ENCODE measurements around the gene MCRS1. TPM values are rescaled to one million over a fixed set of nuclear protein-coding genes. Genes with fewer than 3 reads are reported as not detected.

Gene MCRS1
- polyA plus RNA-seq, 1 donor, result 54.7 TPM

DNA sequence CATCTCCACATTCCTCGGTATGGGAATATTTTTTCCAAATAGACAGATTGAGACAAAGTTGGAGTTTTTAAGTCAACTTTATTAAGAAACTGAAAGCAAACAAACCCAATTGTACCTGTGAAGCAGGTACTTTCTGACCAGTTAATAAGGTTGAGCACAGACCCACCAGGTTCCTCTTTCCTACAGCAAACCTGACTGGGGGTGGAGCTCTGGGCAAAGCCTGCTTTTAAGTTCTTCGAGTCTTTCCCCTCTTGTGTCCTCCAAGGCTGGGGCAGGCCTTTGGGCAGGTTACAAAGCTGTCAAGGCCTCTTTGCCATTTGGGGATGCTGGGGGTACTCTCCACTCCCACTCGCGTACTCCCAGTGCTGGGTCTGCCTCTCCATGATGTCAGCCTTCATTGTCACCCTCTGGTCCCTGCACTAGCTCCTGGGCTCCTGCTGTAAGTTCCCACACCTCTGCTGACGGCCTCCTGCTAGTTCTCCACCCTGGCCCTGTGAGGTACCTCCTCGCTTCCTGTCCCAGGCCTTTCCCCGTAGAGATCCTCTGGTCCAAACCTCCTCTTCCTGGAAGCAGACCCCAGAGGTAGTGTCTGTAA lies 25.9 kb downstream of the MCRS1 start:
- Histone ChIP-seq H3K27me3 (ENCODE audit: control insufficient read depth, insufficient read depth, low read length) (peaks cover 77% of the 10 kb centered on the region), H3K4me3 (ENCODE audit: low read length) (no peak overlapping the region), H3K36me3 (ENCODE audit: control insufficient read depth, insufficient read depth, low read length) (no peaks in the 10 kb centered on the region), H3K4me1 (ENCODE audit: control insufficient read depth, insufficient read depth, low read length) (peaks cover 25% of the 10 kb centered on the region), H3K9me3 (ENCODE audit: control insufficient read depth, low read depth, low read length) (peaks cover 3% of the 10 kb centered on the region), H3K27ac (ENCODE audit: low read length) (no peak overlapping the region)
- DNase-seq, result no peak
- no CpG with 5 or more reads among the region's 7 CpGs for WGBS (ENCODE audit: insufficient coverage, low lambda C conversion rate)

DNA sequence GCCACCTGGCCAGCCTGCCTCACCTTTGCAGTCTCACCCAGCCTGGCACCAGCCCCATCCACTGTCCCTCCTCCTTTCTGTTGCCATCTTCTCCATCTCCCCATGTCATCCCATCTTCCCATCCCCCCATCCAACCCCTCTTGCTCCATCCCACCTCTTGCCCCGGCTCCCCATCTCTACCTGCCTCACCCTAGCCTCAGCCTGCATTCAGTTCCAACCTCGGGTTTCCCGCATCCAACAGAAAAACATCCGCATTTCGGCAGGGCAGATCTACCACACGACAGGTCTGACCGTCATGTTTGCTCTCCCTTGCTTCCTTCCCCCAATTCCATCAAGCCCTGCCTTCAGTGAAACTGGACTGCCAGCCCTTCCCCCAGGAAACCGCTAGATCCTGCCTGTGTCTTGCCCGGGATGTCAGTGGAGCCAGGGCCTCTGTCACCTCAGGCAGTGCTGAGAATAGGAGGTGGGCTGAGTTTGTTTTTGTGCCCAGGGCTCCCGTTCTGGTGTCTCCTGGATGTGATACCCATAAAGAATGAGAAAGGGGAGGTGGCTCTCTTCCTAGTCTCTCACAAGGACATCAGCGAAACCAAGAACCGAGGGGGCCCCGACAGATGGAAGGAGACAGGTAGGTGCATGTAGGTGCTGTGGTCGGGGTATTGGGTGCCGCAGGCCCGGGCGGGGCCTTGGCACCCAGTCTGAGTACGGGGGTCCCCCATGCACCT lies 26.6 kb downstream of the MCRS1 start:
- H3K27me3 ChIP-seq (ENCODE audit: control insufficient read depth, insufficient read depth, low read length), result peaks cover 80% of the 10 kb centered on the region
- no peak overlapping the region for H3K27ac ChIP-seq (ENCODE audit: low read length)
- peaks cover 25% of the 10 kb centered on the region for H3K4me1 ChIP-seq (ENCODE audit: control insufficient read depth, insufficient read depth, low read length)
- no peak overlapping the region for H3K4me3 ChIP-seq (ENCODE audit: low read length)
- H3K36me3 ChIP-seq (ENCODE audit: control insufficient read depth, insufficient read depth, low read length), result no peaks in the 10 kb centered on the region
- H3K9me3 ChIP-seq (ENCODE audit: control insufficient read depth, low read depth, low read length), result peaks cover 3% of the 10 kb centered on the region
- DNase-seq, result no peak
- WGBS (ENCODE audit: insufficient coverage, low lambda C conversion rate), result 86% methylated on average over 4 of the region's 18 CpGs

DNA sequence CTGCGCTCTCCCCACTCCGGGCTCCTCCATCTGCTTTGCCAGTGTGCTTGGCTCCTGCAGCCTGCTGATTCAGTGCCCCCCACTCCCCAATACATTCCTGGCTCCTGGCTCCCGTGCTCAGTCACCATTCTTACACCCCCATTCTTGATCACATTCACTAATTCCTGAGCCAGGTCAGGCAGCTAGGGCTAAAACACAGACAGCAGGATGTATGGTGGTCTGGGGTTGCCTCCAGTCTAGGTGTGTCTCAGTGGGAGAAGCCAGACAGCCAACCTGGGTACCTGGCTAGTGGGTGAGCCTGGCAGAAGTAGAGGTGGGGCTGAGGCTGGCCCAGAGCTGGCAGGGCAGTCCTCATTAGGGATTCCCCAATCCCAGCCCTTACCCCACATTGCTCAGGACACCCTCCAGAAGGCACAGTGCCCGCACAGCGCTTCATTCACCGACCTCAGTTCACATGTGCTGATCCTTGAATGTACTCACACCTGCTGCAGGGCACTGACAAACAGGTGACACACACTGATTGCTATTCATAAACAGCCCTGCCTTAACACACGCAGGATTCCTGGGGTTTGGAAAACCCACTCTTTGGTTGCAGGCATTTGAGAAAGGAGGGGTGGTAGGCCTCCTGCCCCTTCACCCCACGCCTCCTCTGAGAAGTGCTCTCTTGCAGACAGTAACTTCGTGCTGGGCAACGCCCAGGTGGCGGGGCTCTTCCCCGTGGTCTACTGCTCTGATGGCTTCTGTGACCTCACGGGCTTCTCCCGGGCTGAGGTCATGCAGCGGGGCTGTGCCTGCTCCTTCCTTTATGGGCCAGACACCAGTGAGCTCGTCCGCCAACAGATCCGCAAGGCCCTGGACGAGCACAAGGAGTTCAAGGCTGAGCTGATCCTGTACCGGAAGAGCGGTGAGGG lies 27.5 kb downstream of the MCRS1 start:
- no CpG with 5 or more reads among the region's 21 CpGs for WGBS (ENCODE audit: insufficient coverage, low lambda C conversion rate)
- H3K4me3 ChIP-seq (ENCODE audit: low read length), result no peak overlapping the region
- H3K36me3 ChIP-seq (ENCODE audit: control insufficient read depth, insufficient read depth, low read length), result no peaks in the 10 kb centered on the region
- DNase-seq, result no peak
- H3K27me3 ChIP-seq (ENCODE audit: control insufficient read depth, insufficient read depth, low read length), result peaks cover 79% of the 10 kb centered on the region
- no peak overlapping the region for H3K27ac ChIP-seq (ENCODE audit: low read length)
- H3K9me3 ChIP-seq (ENCODE audit: control insufficient read depth, low read depth, low read length), result peaks cover 3% of the 10 kb centered on the region
- peaks cover 25% of the 10 kb centered on the region for H3K4me1 ChIP-seq (ENCODE audit: control insufficient read depth, insufficient read depth, low read length)

DNA sequence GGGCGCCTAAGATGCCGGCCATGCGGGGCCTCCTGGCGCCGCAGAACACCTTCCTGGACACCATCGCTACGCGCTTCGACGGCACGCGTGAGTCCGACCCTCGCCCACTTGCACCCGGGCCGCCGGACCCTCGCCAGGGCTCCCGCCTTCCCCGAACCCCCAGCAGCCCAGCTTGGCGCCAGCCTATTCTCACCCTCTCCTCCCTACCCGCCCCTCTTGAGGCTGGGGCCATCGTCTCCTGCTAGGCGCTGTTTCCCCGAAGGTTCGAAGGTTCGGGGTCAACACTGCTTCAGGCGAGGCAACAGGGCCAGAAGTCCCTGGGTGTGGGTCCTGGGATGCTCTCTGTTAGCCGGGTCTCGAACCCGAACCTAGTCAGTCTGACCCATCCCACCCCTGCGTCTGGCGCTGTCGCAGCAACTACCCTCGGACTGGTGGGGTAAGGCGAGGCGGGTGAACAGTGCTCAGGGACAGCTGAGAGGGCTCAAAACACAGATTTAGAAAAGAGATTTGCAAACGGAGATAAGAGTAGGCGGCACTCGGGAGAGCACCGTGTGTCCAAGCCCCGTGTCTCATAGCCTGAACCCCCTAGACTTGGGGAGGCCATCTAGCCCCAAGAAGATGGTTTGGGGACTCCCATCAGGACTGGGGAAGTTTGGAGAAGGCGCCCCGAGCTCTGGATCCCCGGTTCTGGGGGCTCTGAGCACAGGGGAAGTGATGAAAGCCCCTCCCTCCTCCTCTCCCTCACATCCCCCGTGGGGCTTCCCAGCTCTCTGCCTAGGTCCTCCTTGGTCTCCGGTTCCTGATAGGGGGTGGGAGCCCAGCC lies 28.3 kb downstream of the MCRS1 start:
- H3K27me3 ChIP-seq (ENCODE audit: control insufficient read depth, insufficient read depth, low read length), result peaks cover 78% of the 10 kb centered on the region
- WGBS (ENCODE audit: insufficient coverage, low lambda C conversion rate), result 20% methylated on average over 1 of the region's 47 CpGs
- no peak overlapping the region for H3K4me3 ChIP-seq (ENCODE audit: low read length)
- no peak for DNase-seq
- H3K36me3 ChIP-seq (ENCODE audit: control insufficient read depth, insufficient read depth, low read length), result no peaks in the 10 kb centered on the region
- no peak overlapping the region for H3K27ac ChIP-seq (ENCODE audit: low read length)
- peaks cover 25% of the 10 kb centered on the region for H3K4me1 ChIP-seq (ENCODE audit: control insufficient read depth, insufficient read depth, low read length)
- H3K9me3 ChIP-seq (ENCODE audit: control insufficient read depth, low read depth, low read length), result peaks cover 5% of the 10 kb centered on the region

DNA sequence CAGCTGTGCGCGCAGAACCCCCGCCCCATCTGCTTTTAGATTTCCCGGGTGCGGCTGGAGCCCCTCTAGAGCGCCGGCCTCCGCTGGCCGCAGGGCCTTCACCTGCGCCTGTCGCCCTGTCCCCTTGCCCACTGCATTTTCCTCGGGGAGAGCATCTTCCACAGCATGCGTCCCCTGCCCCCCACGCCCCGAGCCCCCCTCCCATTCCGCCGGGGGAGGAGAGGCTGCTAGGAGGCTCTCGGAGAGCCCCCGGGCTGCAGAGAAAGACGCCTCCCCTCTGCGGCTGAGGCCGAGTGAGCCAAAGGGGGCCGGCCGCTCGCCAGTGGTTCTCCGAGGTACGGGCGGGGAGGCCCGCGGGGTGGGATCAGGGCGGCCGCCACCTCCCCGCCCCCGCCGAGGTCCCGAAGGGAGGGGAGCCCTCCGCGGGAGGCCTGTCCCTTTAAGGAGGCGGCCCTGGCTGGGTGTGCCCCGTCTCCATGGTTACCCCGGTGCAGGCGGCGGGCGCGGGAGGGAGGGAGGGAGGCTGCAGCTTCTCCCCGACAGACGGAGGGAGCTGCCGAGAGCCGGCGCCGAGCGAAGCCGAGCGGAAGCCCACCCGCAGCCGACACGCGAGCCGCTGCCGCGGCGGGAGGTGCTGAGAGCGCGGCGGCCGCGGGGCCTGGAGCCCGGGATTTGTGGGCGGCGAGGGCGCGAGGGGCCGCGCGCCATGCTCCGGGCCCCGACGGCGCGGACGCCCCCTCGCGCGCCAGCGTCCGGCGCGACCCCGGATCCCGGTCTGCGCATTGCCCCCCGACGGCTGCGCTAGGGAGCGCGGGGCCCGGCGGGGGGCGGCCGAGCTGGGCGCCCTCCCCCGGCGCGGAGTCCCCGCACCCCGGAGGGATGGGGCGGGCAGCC lies 29.2 kb downstream of the MCRS1 start, which contains the start of gene KCNH3:
TSS of gene KCNH3 (plus strand) at position 521 of the 894 bp plus-strand sequence. CDS start 387 bp downstream, outside the sequence.
- no peaks in the 10 kb centered on the region for H3K36me3 ChIP-seq (ENCODE audit: control insufficient read depth, insufficient read depth, low read length)
- H3K4me1 ChIP-seq (ENCODE audit: control insufficient read depth, insufficient read depth, low read length), result peaks cover 24% of the 10 kb centered on the region
- no peak within 1 kb of the TSS for H3K27ac ChIP-seq (ENCODE audit: low read length)
- H3K27me3 ChIP-seq (ENCODE audit: control insufficient read depth, insufficient read depth, low read length), result peaks cover 71% of the 10 kb centered on the region
- no CpG with 5 or more reads among the region's 107 CpGs for WGBS (ENCODE audit: insufficient coverage, low lambda C conversion rate)
- peak; percentile 59 to 78 for DNase-seq
- peak within 1 kb of the TSS; percentile 7 for H3K4me3 ChIP-seq (ENCODE audit: low read length)
- peaks cover 5% of the 10 kb centered on the region for H3K9me3 ChIP-seq (ENCODE audit: control insufficient read depth, low read depth, low read length)

DNA sequence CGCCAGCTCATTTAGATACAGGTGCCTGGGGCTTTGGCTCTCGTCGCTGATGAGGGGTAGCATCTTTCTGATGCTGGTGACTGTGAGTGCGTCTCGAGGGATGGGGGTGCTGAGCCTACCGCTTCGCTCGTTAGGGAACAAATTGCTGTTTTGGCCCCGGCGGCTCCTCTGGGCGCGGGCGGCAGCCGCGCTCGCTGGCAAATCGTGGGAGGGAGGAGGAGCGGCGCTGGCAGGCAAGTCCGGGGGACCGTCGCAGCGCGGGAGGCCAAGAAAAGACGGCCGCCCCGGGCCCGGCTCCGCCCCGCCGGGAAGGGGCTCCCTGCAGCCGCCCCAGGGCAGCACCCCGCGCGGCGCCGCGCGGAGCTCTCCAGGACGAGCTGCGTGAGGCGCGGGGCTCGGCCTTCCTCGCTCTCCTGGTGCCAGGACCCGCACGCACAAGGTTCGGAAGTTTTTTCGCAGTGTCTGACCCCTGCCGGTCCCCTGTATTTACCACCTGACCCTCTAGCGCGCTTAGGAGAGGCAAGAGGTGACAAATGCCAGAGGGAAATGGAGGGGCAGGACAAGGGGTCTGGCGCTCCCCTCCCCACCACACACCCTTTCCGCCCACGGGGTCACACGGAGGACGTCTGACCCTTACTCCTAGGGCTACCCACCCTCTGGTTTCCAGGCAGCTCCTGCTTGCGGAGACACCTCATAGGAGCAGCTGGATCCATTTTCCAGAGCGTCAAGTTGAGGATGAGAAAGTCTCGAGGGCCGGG lies 30.0 kb downstream of the MCRS1 start:
- no peak overlapping the region for H3K27ac ChIP-seq (ENCODE audit: low read length)
- peaks cover 16% of the 10 kb centered on the region for H3K4me1 ChIP-seq (ENCODE audit: control insufficient read depth, insufficient read depth, low read length)
- peak overlapping the region; percentile 14 for H3K4me3 ChIP-seq (ENCODE audit: low read length)
- no peaks in the 10 kb centered on the region for H3K36me3 ChIP-seq (ENCODE audit: control insufficient read depth, insufficient read depth, low read length)
- peaks cover 3% of the 10 kb centered on the region for H3K9me3 ChIP-seq (ENCODE audit: control insufficient read depth, low read depth, low read length)
- DNase-seq, result no peak
- peaks cover 62% of the 10 kb centered on the region for H3K27me3 ChIP-seq (ENCODE audit: control insufficient read depth, insufficient read depth, low read length)
- no CpG with 5 or more reads among the region's 61 CpGs for WGBS (ENCODE audit: insufficient coverage, low lambda C conversion rate)

DNA sequence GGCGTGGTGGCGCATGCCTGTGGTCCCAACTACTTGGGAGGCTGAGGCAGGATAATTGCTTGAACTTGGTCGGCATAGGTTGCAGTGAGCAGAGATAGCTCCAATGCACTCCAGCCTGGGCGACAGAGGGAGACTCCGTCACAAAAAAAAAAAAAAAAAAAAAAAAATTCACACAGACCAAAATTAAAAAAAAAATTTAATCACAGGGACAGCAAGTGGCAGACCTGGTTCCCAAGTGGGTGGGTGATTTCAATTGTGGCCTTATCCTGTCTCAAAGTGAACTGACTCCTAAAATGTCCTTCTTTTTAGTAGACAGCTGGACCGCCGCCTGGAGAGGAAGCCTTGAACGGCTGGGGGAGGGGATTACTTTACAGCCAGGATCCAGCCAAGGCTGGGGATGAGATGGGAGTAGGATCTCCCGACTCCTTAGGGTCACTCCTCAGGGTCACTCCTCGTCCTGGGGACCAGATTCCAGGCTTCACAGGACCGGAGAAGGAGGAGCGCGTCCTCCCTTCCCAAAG lies 30.7 kb downstream of the MCRS1 start:
- peaks cover 3% of the 10 kb centered on the region for H3K9me3 ChIP-seq (ENCODE audit: control insufficient read depth, low read depth, low read length)
- DNase-seq, result no peak
- no CpG with 5 or more reads among the region's 13 CpGs for WGBS (ENCODE audit: insufficient coverage, low lambda C conversion rate)

DNA sequence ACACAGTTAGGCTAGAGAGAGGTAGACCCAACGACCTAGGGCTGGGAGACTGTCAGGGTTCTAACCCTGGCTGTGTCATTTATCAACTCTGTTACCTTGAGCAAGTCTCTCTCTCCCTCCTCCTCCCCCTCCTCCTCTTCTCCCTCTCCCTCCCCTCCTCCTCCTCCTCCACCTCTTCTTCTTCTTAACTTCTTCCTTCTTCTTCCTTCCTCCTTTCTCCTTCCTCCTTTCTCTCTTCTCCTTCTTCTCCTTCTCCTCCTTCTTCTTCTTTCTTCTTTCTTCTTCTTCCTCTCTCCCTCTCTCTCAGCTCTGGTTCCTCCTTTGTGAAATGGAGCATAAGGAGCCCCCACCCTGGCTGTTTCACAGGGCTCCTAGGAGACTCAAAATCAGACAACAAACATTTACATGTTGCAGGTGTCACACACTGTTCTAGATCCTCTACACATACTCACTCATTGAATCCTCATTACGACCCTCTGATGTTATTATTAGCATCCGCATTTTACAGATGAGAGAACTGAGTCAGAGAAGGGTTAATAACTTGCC lies 31.3 kb downstream of the MCRS1 start:
- no CpG with 5 or more reads among the region's 3 CpGs for whole genome bisulfite sequencing (ENCODE audit: insufficient coverage, low lambda C conversion rate)
- Histone ChIP-seq H3K27ac (ENCODE audit: low read length) (no peak overlapping the region), H3K4me1 (ENCODE audit: control insufficient read depth, insufficient read depth, low read length) (peaks cover 15% of the 10 kb centered on the region), H3K36me3 (ENCODE audit: control insufficient read depth, insufficient read depth, low read length) (no peaks in the 10 kb centered on the region), H3K4me3 (ENCODE audit: low read length) (no peak overlapping the region), H3K27me3 (ENCODE audit: control insufficient read depth, insufficient read depth, low read length) (peaks cover 58% of the 10 kb centered on the region), H3K9me3 (ENCODE audit: control insufficient read depth, low read depth, low read length) (peaks cover 3% of the 10 kb centered on the region)
- no peak for DNase-seq

More for the DNA sequence above, 30.7 kb downstream of the MCRS1 start:
- Histone ChIP-seq H3K36me3 (ENCODE audit: control insufficient read depth, insufficient read depth, low read length) (no peaks in the 10 kb centered on the region), H3K4me1 (ENCODE audit: control insufficient read depth, insufficient read depth, low read length) (peaks cover 15% of the 10 kb centered on the region), H3K27me3 (ENCODE audit: control insufficient read depth, insufficient read depth, low read length) (peaks cover 58% of the 10 kb centered on the region), H3K4me3 (ENCODE audit: low read length) (peak overlapping the region; percentile 14), H3K27ac (ENCODE audit: low read length) (no peak overlapping the region)

Measured in large intestine (tissue), 3 donors.